Measurements from ENCODE around the gene IL10RB.
A peak's percentile ranks its signal among the peaks of the same experiment; 100 is the strongest.

IL10RB gene

GRCh38 chr21:33267250-33267649 is 1.1 kb downstream of the IL10RB start:
- no peak for DNase-seq (ENCODE audit: low read depth)

- DNase-seq (ENCODE audit: low read depth): no peak
Measured at GRCh38 chr21:33268393-33268736, 2.2 kb downstream of the IL10RB start.

GRCh38 chr21:33268737-33269441 is 2.7 kb downstream of the IL10RB start:
- DNase-seq (ENCODE audit: low read depth): no peak

GRCh38 chr21:33270986-33271385 is 4.8 kb downstream of the IL10RB start:
- no peak for DNase-seq (ENCODE audit: low read depth)

- DNase-seq (ENCODE audit: low read depth): peak; percentile 33
Measured at GRCh38 chr21:33273044-33273443, 6.9 kb downstream of the IL10RB start.

- peak; percentile 35 for DNase-seq (ENCODE audit: low read depth)
Measured at GRCh38 chr21:33278721-33279120, 12.6 kb downstream of the IL10RB start.

GRCh38 chr21:33279330-33279820 is 13.2 kb downstream of the IL10RB start:
- no peak for DNase-seq (ENCODE audit: low read depth)

- DNase-seq (ENCODE audit: low read depth): no peak
Measured at GRCh38 chr21:33281096-33281652, 15.0 kb downstream of the IL10RB start.

GRCh38 chr21:33283203-33283602 is 17.0 kb downstream of the IL10RB start:
- DNase-seq (ENCODE audit: low read depth): no peak

GRCh38 chr21:33286076-33286475 is 19.9 kb downstream of the IL10RB start:
- no peak for DNase-seq (ENCODE audit: low read depth)

- DNase-seq (ENCODE audit: low read depth): peak; percentile 32
Measured at GRCh38 chr21:33286600-33287456, 20.7 kb downstream of the IL10RB start.

GRCh38 chr21:33289199-33289819 is 23.1 kb downstream of the IL10RB start:
- DNase-seq (ENCODE audit: low read depth): peak; percentile 80

- no peak for DNase-seq (ENCODE audit: low read depth)
Measured at GRCh38 chr21:33290441-33290840, 24.3 kb downstream of the IL10RB start.

GRCh38 chr21:33291686-33292085 is 25.5 kb downstream of the IL10RB start:
- no peak for DNase-seq (ENCODE audit: low read depth)

GRCh38 chr21:33292724-33293123 is 26.6 kb downstream of the IL10RB start:
- no peak for DNase-seq (ENCODE audit: low read depth)

GRCh38 chr21:33293136-33293535 is 27.0 kb downstream of the IL10RB start:
- DNase-seq (ENCODE audit: low read depth): no peak

- DNase-seq (ENCODE audit: low read depth): no peak
Measured at GRCh38 chr21:33293811-33294216, 27.6 kb downstream of the IL10RB start.

GRCh38 chr21:33296156-33296555 is 30.0 kb downstream of the IL10RB start:
- no peak for DNase-seq (ENCODE audit: low read depth)

- DNase-seq (ENCODE audit: low read depth): no peak
Measured at GRCh38 chr21:33299181-33299752, 33.1 kb downstream of the IL10RB start.

GRCh38 chr21:33300701-33301631 is 34.8 kb downstream of the IL10RB start:
- no peak for DNase-seq (ENCODE audit: low read depth)

GRCh38 chr21:33301632-33302002 is 35.5 kb downstream of the IL10RB start:
- DNase-seq (ENCODE audit: low read depth): no peak

All from ELR (cell line).